ENCODE data around the gene BOD1L1.

The BOD1L1 gene

DNA sequence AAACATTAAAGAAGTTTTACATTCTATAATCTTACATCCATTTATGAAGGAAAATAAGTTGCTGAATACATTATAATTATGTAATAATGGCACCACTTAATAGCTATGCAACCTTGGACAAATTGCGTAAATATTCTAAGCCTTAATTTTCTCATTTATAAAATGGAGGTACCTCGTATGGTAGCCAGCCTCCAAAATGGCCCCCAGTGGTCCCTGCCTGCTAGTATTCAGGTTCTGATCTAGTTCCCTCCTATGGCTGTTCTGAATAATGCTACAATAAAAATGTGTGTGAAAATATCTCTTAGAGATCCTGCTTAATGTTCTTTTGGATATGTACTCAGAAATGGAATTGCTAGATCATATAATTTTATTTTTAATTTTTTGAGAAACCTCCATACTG, 72.2 kb downstream of the BOD1L1 start:
- no peak for DNase-seq

DNA sequence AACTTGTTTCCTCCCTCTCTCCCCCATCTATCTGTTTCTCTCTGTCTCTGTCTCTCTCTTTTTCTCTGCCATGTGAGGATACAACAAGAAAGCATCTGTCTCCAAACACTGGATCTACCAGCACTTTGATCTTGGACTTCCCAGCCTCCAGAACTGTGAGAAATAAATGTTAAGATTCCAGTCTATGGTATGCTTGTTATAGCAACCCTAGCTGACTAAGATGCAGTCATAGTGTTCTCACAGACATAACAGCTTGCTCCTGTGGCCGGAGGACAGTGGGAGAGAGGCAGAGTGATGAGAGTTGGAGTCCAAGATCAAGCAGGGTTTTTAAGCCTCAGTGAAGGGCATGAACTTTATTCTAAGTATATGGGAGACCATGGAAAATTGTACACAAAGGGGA, 74.4 kb downstream of the BOD1L1 start:
- DNase-seq = no peak

DNA sequence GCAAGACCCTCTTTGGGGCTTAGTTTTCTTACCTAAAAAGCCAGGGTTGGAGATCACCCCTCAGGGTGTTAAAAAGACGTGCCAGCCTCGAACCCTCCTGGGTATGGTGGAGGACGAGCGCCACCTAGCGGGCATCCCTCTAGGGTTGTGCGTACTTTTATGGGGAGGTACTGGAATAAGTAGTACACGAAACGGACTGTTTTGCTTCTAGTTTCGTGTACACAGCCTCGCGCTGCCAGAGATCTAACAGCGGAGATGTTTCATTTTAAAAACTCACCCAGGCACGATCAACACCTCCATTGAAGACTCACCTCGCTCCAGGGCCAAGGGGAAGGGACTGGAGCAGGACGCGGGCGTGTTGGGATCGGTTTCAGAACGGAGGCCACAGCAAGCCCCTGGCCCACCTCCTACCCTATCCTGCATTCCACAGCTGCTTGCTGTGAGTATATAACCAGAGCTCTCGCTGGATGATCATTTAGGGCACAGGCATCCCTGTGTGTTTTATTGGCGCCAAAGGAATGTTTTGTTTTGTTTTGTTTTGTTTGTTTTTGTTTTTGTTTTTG, 78.5 kb downstream of the BOD1L1 start:
- DNase-seq = peak; percentile 18

DNA sequence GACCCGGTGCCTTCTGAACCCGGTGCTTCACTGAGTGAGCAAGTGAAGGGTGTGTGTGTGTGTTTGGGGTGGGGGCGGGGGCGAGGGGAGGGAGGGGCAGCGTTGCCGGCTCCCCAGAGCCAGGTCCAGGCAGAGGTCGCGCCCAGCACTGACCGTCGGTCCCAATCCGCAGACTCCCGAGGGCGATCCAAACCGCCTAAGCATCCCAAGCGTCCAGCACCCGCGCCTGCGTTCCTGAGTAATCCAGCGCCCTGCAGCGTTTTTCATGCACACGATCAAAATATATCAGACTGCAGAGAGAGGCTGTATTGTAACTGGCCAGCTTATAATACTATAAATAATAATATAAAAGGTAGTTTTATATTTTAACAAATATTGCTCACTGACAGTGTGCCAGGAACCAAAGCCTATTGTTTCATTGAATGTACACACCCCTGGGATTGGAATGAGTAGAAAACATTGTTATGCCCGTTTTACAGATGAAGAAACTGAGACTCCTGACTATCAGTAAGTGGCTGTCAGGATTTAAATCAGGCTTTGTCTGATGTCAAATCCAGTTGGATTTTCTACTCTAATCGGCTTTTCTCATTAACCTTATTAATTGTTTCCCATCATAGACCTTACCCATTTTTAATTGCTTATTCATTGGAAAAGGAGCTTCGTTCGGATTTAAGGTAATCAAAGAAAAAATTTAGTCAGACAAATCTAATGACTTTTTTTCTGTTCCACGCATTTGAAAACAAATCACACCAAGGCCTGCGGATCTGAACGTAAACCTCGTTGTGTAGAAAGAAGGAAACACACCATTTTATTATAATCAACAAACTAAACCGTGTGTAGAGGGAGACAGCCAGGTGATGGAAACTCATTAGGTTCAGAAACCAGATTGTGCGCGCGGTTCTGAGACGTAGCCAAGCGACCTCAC, 79.2 kb downstream of the BOD1L1 start:
- DNase-seq = no peak

DNA sequence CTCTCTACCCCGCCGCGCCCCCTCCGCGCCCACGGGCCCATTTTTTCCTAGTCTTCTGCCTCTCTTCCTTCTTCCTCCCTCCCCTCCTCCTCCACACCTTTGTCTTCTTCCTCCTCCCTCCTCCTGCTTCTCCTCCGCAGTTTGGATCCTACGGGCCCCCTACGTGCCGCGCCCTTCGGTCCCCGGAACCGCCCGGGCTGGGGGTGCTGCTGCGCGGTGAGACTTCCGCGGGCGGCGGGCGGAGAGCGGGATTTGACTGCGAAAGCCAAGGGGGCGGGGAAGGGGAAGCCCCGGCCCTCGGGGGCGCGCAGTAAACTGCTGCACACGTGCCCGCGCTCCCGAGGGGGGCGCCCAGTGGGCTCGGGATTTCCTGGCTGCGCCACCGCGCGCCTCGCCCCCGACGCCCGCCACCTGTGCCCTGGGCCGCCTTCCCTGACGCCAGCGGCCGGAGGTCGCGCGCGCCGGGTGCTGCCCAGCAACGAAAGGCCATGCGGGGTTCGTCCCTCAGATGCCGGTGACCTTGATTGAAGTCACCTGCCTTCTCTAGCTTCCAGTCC, 80.0 kb downstream of the BOD1L1 start:
- no peak for DNase-seq

DNA sequence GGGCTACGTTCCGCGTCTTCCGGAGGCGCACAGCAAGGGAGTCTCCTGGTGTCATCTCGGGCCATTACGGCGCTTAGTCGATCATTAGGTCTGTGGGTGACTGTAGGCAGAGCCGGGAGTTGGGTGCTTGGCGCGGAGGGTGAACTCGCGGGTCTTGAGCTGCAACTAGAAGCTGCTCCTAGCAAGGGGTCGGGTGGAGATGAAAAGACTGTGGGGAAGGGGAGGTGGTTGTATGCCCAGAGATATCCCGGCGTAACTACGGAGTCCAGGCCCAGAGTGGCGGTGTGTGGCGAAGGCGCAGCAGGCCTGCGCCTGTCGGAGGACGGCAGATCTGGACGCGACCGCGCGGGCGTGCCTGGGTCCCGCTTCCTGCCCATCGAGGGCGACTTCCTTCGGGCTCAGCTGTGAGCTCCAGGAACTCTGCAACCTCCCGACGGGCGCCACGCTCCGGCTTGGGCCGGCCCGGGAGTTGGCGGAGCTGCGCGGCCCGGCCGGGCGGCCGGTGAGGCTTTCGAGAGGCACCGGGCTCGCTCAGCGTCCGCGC, 80.5 kb downstream of the BOD1L1 start:
- DNase-seq = no peak

DNA sequence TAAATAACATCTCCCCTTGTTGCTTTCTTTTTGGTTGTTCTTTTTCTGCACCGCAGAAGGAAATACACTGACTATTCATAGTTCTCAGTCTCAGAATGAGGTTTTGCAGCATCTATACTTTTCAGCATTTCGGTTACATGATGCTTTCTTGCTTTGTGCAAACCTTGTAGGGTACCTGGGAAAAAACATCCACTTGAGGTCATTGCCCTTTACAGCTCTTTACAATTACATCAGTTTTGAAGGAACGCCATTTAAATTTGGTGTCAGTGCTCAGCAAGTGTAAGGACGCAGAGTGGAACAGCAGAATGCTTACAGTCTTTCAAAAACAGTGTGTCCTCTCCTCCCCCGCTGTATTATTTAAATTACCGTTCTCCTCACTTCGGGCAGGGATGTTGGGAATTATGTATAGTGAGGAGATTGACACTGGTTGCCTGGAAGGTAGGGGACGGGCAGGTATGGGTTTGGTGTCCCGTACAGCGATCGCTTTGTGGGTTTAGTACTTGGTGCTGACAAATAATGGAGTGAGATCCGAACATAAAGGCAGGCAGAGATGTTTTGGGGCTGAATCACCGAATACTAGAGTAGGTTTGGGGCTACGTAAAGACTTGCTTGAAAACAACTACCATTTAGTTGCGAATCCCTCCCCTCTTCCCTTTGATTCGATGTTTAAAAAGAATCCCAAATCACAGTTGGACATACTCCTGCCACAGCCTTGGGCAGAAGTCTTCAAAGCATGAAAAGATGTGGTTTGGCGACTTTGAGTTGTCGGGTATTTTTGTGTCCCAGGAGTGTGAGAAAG, 81.2 kb downstream of the BOD1L1 start:
- no peak for DNase-seq

DNA sequence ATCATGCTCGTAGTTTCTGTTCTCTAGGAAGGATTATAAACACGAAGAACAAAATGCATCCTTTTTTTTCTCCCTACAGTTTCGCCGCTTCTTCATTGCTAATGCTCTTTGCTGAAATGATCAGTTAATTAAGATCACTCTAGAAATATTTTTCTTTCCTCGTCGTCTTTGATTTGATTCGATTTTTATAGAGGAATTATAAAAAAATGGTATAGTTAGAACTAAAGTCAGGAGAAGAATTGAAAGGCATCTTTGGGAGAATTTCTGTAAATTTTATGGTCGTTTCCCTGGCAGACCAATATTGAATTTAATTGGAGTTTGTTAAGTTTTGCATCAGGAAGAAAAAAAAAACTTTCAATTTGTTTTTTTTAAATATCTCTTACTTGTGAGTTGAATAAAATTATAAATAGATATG, 82.1 kb downstream of the BOD1L1 start:
- no peak for DNase-seq

DNA sequence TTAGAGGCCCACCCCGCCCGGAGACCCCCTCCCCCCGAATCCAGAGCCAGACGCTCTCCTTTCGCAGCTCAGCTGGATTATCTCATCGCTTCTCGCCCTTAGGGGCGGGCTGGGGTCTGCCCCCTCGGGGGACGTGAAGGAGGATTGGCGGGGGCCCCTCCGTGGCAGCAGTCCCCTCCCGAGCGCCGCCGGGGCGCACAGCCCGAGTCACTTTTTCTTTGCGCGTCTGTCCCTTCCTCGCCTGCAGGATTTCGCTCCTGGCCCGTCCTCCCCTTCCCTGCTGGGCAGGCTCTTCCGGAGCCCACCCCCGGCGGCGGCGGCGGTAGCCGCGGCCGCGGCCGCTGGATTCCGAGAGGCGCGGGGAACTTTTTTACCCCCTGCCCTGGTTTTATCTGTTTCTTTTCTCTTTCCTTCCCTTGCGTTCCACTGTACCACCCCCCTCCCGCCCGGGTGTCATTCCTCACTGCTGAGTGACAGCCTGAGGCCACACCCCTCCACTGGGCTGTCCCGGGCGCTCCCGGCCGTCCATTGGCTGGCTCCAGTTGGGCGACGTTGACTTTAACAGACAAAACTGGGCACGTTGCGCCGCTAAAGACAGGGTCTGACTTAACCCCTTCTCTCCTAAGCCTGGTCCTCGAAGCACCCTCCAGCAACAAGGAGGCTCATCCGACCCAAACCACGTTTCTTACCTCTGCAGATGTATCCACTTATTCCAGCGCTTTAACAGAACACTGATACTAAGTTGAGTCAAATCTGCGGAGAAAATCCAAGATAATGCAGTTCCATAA, 82.7 kb downstream of the BOD1L1 start:
- peak; percentile 35 for DNase-seq

DNA sequence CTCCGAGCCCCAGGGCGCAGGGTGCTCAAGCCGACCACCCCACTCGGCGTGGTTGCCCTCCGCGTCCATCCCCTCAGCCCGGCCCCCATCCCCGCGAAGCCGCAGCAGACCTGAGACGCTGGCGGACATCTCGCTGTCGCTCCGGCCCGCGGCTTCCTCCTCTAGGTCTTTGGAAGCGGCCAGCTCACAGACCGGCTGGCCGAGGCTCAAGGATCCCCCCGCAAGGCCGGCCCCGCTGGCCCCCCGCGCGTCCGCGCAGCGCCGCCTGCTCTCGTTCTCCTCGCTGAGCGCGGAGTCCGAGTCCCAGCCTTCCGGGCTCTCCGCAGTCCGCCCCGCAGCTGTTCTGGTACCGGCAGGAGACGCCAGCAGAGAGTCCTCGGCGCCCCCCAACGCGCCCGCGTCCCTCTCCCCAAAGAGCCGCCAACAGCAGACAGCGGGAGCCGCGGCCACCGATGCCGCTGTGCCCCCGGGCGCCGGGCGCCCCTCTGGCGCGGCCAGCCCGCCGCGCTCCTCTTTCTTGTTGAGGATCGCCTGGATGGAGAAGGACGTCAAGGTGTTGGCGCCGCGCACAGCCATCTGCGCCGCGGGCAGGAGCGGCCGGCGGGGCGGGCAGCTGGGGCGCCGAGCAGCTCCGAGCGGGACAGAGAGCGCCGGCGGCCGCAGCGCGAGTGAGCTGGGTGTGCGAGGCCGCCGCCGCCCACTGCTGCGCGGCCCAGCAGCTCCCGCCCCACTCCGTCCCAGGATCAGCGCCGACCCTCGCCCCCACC, 83.5 kb downstream of the BOD1L1 start, which contains the start of gene NKX3-2:
Gene NKX3-2 (minus strand): TSS at position 670 of the 767 bp plus-strand sequence. CDS start 94 bp downstream, at position 576.
- DNase-seq = no peak

DNA sequence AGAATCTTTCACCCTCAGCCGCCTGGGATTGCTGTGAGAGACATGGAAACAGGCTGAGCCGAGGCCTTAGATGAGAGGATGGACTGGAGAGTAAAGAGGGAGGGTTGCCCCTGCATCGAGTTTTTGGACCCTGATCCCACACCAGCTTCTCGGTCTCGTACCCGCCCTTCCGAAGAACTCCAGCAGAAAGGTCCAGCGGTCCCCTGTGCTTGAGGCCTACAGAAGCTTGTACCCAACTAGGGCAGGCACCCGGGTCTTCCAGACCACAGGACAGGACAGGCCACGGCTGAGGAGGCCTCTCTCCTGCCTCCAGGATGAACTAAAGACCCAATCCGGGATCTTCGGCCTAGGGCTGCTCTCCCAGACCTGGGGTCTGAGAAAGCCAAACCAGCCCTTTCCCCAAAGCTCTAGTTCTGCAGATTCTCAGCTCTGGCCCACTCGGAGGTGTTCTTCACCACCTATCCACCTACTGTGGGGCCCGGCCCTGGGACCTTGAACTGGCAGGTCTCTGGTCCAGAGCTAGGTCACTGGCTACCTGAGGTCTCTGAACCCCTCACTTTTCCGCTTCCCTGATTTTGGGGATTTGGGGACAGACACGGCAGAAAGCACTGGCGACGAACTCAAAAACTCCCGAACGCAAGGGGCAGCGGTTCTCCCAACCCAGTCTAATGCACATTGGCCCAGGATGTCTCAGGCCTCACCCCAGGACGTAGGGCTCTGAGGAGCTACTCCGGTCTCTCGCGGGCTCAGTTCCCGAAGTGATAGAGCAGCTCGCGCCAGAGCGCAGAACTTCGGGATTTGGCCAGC, 84.3 kb downstream of the BOD1L1 start:
- no peak for DNase-seq

DNA sequence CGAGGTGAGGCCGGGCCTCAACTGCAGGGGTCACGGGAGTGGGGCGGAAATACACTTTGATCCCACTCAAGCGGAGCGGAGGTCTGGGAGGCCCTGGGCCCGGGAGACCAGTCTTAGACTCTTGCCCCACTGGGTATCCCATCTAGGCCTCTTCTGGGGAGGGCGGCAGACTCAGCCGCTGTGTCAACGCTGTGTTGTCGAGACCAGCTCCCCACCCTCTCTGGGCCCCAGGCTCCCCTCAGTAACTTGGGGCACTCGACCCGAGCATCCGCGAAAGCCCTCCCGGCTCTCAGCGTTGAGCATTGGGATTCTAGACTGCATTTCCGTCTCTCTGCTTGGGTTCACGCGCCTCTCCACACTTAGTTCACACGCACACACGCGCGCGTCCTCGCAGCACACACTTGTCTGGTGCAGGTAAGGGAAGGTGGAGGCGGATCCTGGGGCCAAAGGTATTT, 84.9 kb downstream of the BOD1L1 start:
- DNase-seq = no peak

DNA sequence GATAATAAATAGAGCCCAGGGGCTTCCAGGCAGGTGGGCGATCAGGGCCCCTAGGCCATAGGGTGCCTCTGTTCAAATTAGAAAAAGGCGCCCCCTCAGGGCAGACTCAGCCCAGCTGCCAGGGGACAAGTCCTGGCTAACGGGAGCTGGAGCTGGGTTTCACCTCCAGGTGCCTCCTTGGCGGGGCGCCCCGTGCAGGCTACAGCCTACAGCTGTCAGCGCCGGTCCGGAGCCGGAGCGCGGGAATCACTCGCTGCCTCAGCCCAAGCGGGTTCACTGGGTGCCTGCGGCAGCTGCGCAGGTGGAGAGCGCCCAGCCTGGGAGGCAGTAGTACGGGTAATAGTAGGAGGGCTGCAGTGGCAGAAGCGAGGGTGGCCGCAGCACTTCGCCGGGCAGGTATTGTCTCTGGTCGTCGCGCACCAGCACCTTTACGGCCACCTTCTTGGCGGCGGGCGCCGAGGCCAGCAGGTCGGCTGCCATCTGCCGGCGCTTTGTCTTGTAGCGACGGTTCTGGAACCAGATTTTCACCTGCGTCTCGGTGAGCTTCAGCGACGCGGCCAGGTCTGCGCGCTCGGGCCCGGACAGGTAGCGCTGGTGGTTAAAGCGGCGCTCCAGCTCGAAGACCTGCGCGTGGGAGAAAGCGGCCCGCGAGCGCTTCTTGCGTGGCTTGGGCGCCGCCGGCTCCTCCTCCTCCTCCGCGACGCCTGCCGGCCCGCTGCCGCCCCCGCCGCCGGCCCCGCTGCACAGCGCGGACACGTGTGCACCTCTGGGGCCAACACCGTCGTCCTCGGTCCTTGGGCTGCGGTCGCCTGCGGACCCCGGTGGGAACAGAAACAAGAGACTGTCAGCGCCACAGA, 85.6 kb downstream of the BOD1L1 start:
- no peak for DNase-seq

DNA sequence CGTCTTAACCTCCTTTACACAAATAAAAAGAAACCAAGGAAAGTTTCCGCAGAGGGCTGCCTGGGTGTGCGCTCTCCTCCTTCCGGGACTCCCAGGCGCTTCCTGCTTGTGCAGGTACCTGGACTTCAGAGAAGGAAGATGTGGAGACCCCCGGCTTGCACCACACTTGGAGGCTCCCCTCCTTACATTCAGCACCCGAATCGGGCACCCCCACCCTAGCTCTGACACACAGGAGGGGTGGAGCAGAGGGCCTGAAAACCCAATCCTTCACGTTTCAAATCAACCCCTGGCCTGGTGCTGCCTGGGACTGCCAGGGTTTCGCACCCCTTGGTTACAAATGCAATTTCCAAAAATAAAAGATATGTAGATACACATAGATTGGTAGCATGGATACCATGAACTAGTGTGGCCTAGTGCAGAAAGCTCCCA, 86.3 kb downstream of the BOD1L1 start:
- no peak for DNase-seq

DNA sequence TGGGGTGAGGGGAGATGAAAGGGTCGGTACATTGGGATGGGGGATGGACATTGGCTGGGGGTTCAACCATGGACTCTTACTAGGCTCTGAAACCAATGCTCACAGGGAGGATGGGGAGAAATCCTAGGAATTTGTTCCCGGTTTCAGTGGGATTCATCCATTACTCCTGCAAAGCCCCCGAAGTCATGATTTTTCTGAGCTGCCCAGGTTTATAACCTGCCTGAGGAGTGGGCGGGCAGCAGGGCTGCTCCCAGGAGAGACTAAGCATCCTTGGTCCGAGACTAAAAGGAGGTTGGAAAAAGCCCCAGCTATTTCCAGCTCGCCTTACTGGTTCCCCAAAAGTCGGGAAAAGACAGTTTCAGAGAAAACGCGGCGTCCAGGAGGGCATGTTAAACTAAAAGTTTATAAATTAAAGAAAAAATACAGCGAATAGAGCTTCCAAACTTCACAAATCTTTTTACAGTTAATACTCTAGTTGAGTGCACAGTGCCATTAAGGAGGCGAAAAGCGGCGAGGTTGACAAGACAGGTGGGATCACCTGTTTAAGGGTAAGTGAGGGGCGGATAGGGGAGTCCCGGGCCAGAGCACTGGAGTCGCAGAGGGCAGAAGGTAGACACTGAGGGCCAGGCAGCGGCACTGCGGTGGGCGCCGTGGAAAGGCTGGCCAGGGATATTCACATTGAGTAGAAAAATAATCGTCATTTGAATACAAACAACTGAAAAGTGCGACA, 86.9 kb downstream of the BOD1L1 start:
- no peak for DNase-seq

DNA sequence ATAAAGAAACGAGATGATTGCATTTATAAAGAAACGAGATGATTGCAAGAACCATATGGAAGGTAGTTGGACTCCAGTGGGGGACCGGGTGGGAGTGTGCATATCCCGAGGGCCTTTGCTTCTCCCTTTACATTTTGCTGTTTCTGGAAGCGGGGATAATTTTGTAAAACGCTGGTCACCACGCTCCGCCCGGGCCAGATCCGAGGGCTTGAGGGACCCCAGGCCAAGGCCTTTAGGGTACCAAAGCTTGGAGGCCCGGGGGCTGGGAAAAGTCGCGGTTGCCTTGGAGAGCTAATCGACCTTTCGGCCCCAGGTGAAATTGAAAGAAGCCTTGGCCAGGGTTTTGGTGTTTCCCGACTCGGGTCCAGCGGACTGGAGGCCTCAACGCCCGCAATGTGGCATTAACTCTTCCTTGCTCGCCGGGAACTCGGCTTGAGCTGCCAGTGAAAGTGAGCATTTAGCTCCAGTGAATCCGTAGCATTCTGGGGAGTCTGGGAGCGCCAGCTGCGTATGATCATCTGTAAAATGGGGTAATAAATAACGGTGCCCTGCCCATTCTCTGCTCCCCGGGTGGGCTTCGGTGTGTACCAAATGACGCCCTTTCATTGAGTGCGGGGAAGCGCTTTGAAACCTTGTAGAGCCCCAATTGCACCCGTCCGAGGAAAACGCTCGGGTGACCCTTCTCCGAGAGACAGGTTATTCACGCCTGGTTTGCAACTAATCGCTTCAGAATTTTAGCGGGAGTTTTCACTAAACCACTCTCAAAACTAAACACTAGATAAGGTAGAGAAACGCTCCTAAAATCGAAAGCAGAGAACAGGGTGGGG, 87.7 kb downstream of the BOD1L1 start:
- DNase-seq = no peak

DNA sequence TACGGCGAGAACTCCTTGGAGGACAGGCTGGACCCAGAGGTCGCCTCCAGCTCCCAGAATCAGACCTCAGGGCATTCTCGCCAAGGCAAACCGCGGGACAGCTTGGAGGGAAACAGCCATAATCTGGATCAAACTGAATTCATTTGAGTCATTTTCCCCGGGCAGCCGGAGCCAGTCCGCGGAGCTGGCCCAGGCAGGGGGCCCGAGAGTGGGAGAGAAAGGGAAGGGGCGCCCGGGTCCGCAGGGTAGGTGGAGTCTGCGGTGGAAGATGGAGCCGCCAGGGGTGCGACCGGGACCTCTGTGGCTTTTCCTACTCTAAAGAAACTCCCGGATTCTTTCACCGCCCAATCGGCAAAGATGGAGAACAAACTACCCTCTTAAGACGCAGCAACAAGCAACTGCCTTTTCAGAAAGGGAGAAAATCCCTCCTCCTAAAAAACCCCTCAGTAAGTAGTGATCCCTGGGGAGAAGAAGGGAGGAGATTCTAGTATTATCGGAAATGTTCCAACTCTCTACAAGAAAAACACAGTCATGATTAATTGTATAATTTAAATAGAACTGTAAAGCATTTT, 88.4 kb downstream of the BOD1L1 start:
- DNase-seq = no peak

Data from DMS 273 treated with DMSO at 0.1 percent for 48 hours (cell line).